Measurements from ENCODE around the gene IRF3. TPM values are rescaled to one million over a fixed set of nuclear protein-coding genes. Genes with fewer than 3 reads are reported as not detected.

The IRF3 gene, protein sequence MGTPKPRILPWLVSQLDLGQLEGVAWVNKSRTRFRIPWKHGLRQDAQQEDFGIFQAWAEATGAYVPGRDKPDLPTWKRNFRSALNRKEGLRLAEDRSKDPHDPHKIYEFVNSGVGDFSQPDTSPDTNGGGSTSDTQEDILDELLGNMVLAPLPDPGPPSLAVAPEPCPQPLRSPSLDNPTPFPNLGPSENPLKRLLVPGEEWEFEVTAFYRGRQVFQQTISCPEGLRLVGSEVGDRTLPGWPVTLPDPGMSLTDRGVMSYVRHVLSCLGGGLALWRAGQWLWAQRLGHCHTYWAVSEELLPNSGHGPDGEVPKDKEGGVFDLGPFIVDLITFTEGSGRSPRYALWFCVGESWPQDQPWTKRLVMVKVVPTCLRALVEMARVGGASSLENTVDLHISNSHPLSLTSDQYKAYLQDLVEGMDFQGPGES
- 43.8 and 83.4 TPM in 2 replicates for total RNA-seq

DNA sequence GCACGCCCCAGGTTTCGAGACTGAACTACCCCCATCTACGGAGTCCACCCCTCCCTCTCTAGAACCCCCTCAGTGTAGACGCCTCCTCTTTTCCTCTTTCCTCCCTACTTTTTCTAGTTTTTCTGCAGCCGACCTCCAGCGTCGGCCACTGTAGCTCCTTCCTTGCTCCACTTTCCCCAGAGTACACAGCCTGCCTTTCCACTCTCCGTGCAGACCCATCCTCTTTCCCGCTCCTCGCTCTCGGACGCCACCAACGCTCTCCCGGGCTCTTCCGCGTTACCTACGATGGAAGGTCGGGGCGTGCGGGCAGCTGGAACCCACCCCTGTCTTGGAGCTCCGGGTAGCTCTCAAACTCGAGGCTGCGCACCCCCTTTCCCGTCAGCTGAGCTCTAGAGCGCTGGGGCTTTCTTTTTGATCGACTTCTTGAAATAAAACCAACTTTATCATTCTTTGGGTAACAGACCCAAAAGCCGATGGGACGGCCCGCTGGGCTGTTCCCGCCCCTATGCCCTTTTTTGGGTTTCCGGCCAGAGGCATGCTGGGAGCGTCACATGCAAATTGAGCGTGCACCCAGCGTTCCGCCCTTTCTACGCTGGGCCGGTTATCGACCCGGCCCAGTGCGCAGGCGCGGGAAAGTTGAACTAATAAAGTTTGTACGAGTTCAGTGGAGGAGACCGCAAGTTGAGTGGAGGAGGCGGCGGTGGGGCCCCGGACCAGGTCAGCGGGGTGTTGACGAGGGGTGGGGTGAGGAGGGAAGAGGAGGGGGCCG lies at the start of gene IRF3, which contains the start of gene BCL2L12:
IRF3 (minus strand) TSS at position 507 of the 769 bp plus-strand sequence. CDS start 1,019 bp downstream, outside the sequence.
BCL2L12 (plus strand) TSS at position 583 of the 769 bp plus-strand sequence. CDS start 760 bp downstream, outside the sequence.

DNA sequence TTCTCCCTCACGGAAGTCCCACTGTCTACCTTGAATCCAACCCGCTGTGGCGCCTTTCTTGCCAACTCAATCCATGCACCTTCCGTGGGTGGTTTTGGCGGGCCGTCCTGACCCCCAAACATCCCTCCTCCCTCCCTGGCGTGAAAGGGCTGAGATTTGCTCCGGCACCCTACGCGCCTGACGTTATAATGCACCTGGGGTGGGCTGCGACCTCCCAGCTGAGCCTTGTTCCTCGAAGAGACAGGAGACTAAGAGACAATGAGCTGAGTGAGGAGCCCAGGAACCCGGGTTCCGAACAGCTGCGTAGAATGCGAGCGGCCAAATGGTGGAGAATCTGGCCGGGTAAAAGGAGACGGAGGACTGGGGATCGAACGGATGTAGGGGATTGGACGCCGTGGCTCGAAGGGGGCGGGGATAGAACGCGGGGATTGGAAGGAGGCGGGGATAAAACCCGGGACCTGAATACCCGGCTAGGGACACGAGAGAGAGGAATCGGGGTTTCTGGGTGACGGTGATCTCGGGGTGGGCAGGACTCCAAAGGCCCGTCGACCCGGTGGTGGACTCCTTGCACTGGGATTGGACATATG lies 25.1 kb upstream of the IRF3 start, which contains the start of gene CPT1C:
CPT1C (plus strand) TSS at position 461 of the 587 bp plus-strand sequence. CDS start 1,137 bp downstream, outside the sequence.

DNA sequence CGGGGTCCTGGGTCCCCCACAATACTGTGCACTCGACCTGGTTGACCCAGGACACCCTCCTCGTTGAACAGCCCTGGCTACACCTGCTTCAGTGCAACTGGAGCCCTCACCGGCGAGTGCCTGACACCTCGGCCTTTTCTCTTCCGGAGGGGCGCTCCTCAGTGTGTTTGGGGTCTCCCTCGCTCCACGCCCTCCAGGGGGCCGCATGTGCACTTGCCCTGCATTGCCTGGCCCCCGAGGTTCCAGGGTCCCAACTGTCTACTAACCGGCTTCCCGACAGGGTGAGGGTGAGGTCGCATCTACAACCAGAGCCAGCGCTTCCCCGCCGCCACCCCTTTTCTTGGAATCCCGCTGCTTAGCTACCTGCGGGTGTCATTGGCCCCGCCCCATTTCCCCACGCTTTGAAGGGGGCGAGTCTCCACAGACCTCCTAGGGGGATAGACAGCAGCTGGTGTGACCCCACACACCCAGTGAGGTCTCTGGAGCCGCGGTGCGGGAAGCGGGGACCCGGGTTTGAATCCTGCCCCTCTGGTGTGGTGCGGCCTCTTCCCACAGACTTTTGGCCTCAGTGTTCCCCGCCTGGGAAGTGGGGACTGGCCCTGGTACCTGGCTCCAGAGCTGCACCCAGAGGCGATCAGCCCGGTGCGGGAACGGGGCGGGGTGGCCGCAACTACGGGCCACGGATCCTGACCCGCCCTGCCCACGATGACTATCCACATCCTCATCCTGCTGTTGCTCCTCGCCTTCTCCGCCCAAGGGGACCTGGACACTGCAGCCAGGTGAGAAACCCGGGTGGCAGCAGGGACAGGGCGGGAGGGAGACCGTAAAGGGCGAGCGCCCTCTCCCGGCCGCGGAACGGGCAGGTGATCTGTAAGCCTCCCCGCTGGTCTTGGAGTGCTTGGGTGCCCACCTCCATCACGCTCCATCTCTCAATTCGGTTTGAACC lies 23.7 kb upstream of the IRF3 start, which contains the start of gene ADM5:
ADM5 (plus strand) TSS at position 462 of the 946 bp plus-strand sequence; CDS start at position 706, 244 bp downstream.

DNA sequence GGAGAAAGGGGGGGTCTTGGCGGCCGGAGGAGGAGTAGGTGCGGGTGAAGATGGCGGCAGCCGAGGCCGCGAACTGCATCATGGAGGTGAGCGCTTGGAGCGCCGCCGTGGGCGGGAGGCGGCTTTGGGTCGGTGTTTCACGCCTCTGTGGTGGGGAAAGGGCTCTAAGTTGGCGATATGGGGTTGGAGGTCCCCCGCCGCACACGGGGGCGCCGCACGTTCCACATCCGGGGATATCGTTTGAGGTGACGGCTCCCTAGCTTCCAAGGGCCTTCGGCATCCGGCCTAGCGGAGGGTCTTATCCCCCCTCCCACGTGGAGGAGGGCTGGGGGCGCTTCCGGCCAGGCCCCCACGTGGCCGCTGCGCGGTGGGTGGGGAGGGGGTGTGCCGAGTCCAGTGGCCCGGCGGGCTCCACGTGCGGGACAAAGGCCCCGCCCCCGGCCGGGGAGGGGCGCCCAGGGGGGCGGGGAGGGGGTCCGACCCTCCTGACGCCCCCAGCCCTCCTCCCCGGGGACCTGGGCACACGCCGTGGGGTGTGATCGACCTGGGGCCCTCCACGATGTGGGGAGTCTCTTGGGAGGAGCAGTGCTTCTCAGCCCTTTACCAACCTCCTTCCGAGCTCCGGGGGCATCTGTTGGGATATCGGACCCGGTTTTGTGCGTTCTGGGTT lies 11.7 kb upstream of the IRF3 start, which contains the start of gene PRMT1:
PRMT1 (plus strand) TSS at position 41 of the 670 bp plus-strand sequence; CDS start at position 51, 10 bp downstream.

DNA sequence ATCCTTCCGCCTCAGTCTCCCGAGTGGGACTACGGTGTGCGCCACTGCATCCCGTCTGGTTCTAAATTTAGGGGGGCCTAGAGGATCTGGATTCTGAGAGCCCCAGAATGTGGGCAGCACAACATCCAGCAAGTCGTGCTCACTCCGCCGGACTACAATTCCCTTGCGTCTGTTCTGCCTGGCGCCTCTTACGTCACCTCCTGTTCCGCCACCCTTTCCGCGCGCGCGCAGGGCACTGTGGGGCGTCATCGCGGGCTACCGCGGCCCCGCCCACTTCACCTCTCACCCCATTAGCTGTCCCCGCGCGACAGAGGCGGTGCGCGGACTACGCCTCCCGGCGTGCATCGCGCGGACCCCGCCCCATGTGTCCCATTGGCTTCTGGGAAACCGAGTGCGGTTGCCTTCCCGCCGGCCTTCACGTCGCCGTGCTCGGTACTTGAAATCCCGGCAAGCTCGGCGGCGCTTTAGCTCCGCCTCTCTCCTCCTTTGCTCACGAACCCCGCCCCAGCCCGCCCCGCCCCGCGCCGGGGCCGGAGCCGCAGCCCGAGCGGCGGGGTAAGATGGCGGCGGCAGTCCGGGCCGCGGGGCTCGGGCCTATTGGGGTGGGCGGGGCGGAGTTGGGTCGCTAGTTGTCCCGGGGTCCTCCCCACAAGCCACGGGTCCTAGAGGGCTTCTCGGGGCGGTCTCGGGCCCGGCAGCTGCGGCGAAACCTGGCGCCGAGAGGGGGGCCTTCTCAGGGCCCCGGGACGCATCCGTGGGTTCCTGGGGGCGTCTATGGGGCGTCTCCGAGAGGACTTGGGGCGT lies 23.8 kb downstream of the IRF3 start, which contains the start of gene SCAF1:
SCAF1 (plus strand) TSS at position 522 of the 804 bp plus-strand sequence. CDS start 2,818 bp downstream, outside the sequence.

DNA sequence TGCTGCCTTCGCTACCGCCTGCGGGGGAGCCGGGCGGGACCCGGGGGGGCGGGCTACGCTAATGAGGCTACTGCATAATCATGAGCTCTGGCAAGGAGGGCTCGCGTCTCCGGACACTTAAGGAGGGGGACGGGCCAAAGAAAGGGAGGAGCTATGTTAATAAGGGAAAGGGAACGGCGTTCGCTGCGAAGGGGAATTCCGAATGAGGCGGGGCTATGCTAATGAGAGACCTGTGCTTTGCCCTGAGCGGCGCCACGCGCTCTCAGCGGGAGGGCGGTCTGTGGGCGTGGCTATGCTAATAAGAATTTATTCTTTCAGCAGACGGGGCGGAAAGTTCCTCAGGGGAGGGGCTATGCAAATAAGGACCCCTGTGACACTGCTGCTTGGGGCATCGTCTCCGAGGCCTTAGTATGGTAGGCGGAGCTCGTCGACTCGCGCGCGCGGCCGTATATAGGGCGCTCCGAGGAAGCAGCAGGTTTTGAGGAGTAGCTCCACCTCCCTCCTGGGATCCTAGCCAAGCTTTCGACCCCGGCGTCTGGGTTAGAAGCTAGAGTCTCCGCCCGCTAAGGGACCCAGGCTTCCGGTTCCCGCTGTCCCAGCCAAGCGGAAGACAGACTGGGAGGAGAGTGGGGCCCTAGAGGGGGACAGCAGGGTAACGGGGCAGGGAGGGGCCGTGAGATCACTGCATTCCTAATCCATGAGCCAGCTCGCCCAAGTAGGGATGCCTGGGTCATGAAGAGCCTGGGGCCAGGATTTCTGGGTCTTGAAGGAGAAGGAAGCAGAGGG lies 25.4 kb downstream of the IRF3 start, which contains the start of gene RRAS:
RRAS (minus strand) TSS at position 31 of the 786 bp plus-strand sequence. CDS start 45 bp downstream, outside the sequence.

Other genes with a start within 250 kb of the IRF3 start
- gene PTH2, start 242.4 kb downstream of the IRF3 start, total RNA-seq = not detected in 2 replicates
- gene GFY, start 240.5 kb downstream of the IRF3 start, total RNA-seq = not detected in 2 replicates
- gene SLC17A7, start 224.3 kb downstream of the IRF3 start, total RNA-seq = not detected in 2 replicates
- gene PIH1D1, start 214.0 kb downstream of the IRF3 start, total RNA-seq = 88.8 and 114 TPM in 2 replicates
- gene ALDH16A1, start 212.6 kb downstream of the IRF3 start, total RNA-seq = 15.3 and 34.4 TPM in 2 replicates
- 3.5 and 4.8 TPM in 2 replicates for gene FLT3LG, start 191.6 kb downstream of the IRF3 start, total RNA-seq
- 3,720 and 4,767 TPM in 2 replicates for gene RPL13A, start 178.2 kb downstream of the IRF3 start, total RNA-seq
- 3,676 and 7,959 TPM in 2 replicates for gene RPS11, start 169.4 kb downstream of the IRF3 start, total RNA-seq
- gene FCGRT, start 153.2 kb downstream of the IRF3 start, total RNA-seq = 70.7 and 127 TPM in 2 replicates
- gene RCN3, start 137.9 kb downstream of the IRF3 start, total RNA-seq = 108 and 253 TPM in 2 replicates
- gene NOSIP, start 85.3 kb downstream of the IRF3 start, total RNA-seq = 80.7 and 83.4 TPM in 2 replicates
- gene PRRG2, start 84.5 kb downstream of the IRF3 start, total RNA-seq = 2.1 and 4.5 TPM in 2 replicates
- gene PRR12, start 74.7 kb downstream of the IRF3 start, total RNA-seq = 7.4 and 16.8 TPM in 2 replicates
- 64.0 and 122 TPM in 2 replicates for gene RRAS, start 25.7 kb downstream of the IRF3 start, total RNA-seq
- 29.5 and 39.8 TPM in 2 replicates for gene SCAF1, start 23.6 kb downstream of the IRF3 start, total RNA-seq
- gene BCL2L12, start 76 bp upstream of the IRF3 start, total RNA-seq = 12.6 and 19.8 TPM in 2 replicates
- gene PRMT1, start 11.4 kb upstream of the IRF3 start, total RNA-seq = 174 and 372 TPM in 2 replicates
- gene ADM5, start 23.7 kb upstream of the IRF3 start, total RNA-seq = 1.7 and 2.9 TPM in 2 replicates
- 15.8 and 50.0 TPM in 2 replicates for gene CPT1C, start 25.3 kb upstream of the IRF3 start, total RNA-seq
- gene TSKS, start 97.4 kb upstream of the IRF3 start, total RNA-seq = not detected in 2 replicates
- gene AP2A1, start 101.1 kb upstream of the IRF3 start, total RNA-seq = 128 and 138 TPM in 2 replicates
- gene FUZ, start 147.4 kb upstream of the IRF3 start, total RNA-seq = 21.5 and 30.1 TPM in 2 replicates
- gene MED25, start 152.4 kb upstream of the IRF3 start, total RNA-seq = 21.1 and 32.3 TPM in 2 replicates
- gene PTOV1, start 185.3 kb upstream of the IRF3 start, total RNA-seq = 94.0 and 139 TPM in 2 replicates
- 29.1 and 52.8 TPM in 2 replicates for gene PNKP, start 201.7 kb upstream of the IRF3 start, total RNA-seq
- gene AKT1S1, start 211.5 kb upstream of the IRF3 start, total RNA-seq = 25.7 and 38.6 TPM in 2 replicates
- gene TBC1D17, start 211.8 kb upstream of the IRF3 start, total RNA-seq = 22.5 TPM in 2 replicates
- gene IL4I1, start 231.0 kb upstream of the IRF3 start, total RNA-seq = 1.3 TPM in 1 of 2 replicates, not detected in the other